ENCODE data around the gene FOXD2.

FOXD2 gene

GRCh38 chr1:47469390-47469759 is 31.5 kb downstream of the FOXD2 start:
- no peak for DNase-seq

- no peak for DNase-seq
These were observed 32.1 kb downstream of the FOXD2 start for GRCh38 chr1:47469910-47470309.

- DNase-seq, result no peak
These were observed 33.3 kb downstream of the FOXD2 start for GRCh38 chr1:47471163-47471562.

GRCh38 chr1:47474278-47475193 is 36.7 kb downstream of the FOXD2 start:
- DNase-seq, result no peak

- no peak for DNase-seq
These were observed 39.8 kb downstream of the FOXD2 start for GRCh38 chr1:47477595-47478080.

- no peak for DNase-seq
These were observed 40.2 kb downstream of the FOXD2 start for GRCh38 chr1:47478090-47478489.

- no peak for DNase-seq
These were observed 41.8 kb downstream of the FOXD2 start for GRCh38 chr1:47479664-47480063.

- no peak for DNase-seq
These were observed 44.1 kb downstream of the FOXD2 start for GRCh38 chr1:47481936-47482335.

GRCh38 chr1:47482786-47483185 is 44.9 kb downstream of the FOXD2 start:
- no peak for DNase-seq

- DNase-seq, result peak; percentile 59
These were observed 45.8 kb downstream of the FOXD2 start for GRCh38 chr1:47483651-47484050.

GRCh38 chr1:47485817-47486216 is 48.0 kb downstream of the FOXD2 start:
- DNase-seq, result no peak

GRCh38 chr1:47487332-47487731 is 49.5 kb downstream of the FOXD2 start:
- DNase-seq, result no peak

GRCh38 chr1:47487850-47488450 is 50.1 kb downstream of the FOXD2 start:
- DNase-seq, result no peak
